ENCODE results near the gene ATP11A.

ATP11A gene

DNA sequence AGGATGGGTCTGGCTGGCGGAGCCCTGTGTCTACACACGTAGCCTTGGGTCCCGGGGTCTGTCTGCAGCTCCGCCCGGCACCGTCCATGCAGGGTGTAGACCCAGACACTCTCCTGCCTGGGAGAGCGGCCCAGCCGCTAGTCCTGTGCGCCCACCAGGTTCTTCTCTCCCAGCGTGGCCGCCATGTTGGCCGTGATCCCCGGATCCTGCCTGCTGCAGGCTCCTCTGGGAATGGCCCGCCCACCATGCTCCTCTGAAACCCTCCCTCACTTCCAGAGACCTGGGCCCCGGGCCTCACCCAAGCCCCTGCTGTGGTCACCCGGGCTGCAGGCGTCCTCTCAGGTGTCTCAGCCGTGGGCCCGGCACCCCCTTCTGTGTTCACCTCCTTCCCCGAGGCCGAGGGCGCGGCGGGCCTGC lies 221.5 kb downstream of the ATP11A start:
- no peak for DNase-seq
- no peaks in the 10 kb centered on the region for H3K4me1 ChIP-seq (ENCODE audit: control insufficient read depth, insufficient read depth, low read length, poor library complexity, severe bottlenecking)
- H3K27ac ChIP-seq (ENCODE audit: insufficient read depth, low read length, poor library complexity, severe bottlenecking): no peak overlapping the region
- no peaks in the 10 kb centered on the region for H3K36me3 ChIP-seq (ENCODE audit: control insufficient read depth, insufficient read depth, low read length)
- no peaks in the 10 kb centered on the region for H3K27me3 ChIP-seq (replicated peaks; ENCODE audit: control insufficient read depth, insufficient read depth, low read length, poor library complexity, severe bottlenecking)
- H3K4me3 ChIP-seq (ENCODE audit: insufficient read depth, low read depth, low read length, poor library complexity, severe bottlenecking): no peak overlapping the region
- no peaks in the 10 kb centered on the region for H3K9me3 ChIP-seq (ENCODE audit: control insufficient read depth, low read length)

GRCh38 chr13:112911883-112912282 lies 222.0 kb downstream of the ATP11A start:
- no peaks in the 10 kb centered on the region for H3K27me3 ChIP-seq (replicated peaks; ENCODE audit: control insufficient read depth, insufficient read depth, low read length, poor library complexity, severe bottlenecking)
- no peak overlapping the region for H3K4me3 ChIP-seq (ENCODE audit: insufficient read depth, low read depth, low read length, poor library complexity, severe bottlenecking)
- no peak overlapping the region for H3K27ac ChIP-seq (ENCODE audit: insufficient read depth, low read length, poor library complexity, severe bottlenecking)
- H3K4me1 ChIP-seq (ENCODE audit: control insufficient read depth, insufficient read depth, low read length, poor library complexity, severe bottlenecking): no peaks in the 10 kb centered on the region
- DNase-seq: no peak
- H3K9me3 ChIP-seq (ENCODE audit: control insufficient read depth, low read length): no peaks in the 10 kb centered on the region
- H3K36me3 ChIP-seq (ENCODE audit: control insufficient read depth, insufficient read depth, low read length): no peaks in the 10 kb centered on the region

DNA sequence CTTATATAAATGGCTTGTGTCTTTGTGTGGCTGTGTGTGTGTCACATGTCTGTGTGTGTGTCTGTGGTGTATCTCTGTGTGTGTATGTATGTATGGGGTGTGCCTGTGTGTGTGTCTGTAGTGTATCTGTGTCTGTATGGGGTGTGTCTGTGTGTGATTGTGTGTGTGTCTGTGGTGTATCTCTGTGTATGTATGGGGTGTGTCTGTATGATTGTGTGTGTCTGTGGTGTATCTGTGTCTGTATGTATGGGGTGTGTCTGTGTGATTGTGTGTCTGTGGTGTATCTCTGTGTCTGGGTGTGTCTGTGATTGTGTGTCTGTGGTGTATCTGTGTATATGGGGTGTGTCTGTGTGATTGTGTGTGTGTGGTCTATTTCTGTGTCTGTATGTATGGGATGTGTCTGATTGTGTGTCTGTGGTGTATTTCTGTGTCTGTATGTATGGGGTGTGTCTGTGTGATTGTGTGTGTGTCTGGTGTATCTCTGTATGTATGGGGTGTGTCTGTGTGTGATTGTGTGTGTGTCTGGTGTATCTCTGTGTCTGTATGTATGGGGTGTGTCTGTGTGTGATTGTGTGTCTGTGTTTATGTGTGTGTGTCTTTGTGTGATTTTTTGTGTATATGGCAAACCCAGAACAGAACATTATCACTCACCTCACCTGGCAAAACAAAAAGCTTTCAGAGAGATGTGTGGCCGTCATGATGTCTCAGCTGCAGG lies 223.0 kb downstream of the ATP11A start:
- H3K27ac ChIP-seq (ENCODE audit: insufficient read depth, low read length, poor library complexity, severe bottlenecking): no peak overlapping the region
- H3K4me3 ChIP-seq (ENCODE audit: insufficient read depth, low read depth, low read length, poor library complexity, severe bottlenecking): no peak overlapping the region
- H3K27me3 ChIP-seq (replicated peaks; ENCODE audit: control insufficient read depth, insufficient read depth, low read length, poor library complexity, severe bottlenecking): no peaks in the 10 kb centered on the region
- H3K36me3 ChIP-seq (ENCODE audit: control insufficient read depth, insufficient read depth, low read length): no peaks in the 10 kb centered on the region
- H3K4me1 ChIP-seq (ENCODE audit: control insufficient read depth, insufficient read depth, low read length, poor library complexity, severe bottlenecking): no peaks in the 10 kb centered on the region
- DNase-seq: no peak
- no peaks in the 10 kb centered on the region for H3K9me3 ChIP-seq (ENCODE audit: control insufficient read depth, low read length)

- DNase-seq: no peak
- Histone ChIP-seq H3K27ac (ENCODE audit: insufficient read depth, low read length, poor library complexity, severe bottlenecking) (no peak overlapping the region), H3K27me3 (replicated peaks; ENCODE audit: control insufficient read depth, insufficient read depth, low read length, poor library complexity, severe bottlenecking) (no peaks in the 10 kb centered on the region), H3K9me3 (ENCODE audit: control insufficient read depth, low read length) (no peaks in the 10 kb centered on the region), H3K4me1 (ENCODE audit: control insufficient read depth, insufficient read depth, low read length, poor library complexity, severe bottlenecking) (no peaks in the 10 kb centered on the region), H3K36me3 (ENCODE audit: control insufficient read depth, insufficient read depth, low read length) (no peaks in the 10 kb centered on the region), H3K4me3 (ENCODE audit: insufficient read depth, low read depth, low read length, poor library complexity, severe bottlenecking) (no peak overlapping the region)
Measured at GRCh38 chr13:112916296-112916695, 226.5 kb downstream of the ATP11A start.

DNA sequence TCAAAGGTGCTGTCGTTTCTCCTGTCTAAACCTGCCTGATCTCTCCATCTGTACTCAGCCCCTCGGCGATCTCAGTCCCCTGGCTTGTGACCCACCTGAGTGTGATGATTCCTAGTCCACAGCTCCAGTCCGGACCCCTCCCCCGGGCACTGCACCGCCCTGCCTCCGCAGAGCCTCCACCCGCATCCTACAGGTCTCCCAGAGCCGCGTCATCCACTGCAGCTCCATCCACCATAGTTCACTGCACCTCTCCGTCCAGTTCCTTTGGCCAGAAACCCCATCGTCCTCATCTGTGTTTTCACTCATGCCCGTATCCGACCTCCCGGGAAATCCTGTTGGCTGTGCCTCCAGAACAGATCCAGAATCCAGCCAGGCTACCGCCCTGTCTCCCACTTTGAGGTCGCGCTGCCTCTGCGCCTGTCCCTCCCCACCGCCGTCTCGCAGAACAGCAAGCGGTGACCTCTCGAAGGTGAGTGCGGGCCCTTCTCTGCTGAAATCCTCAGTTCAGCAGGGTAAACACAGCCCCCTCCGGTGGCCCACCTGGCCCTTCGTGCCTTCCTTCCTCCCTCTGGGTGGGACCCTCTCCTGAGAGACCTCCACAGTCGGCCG lies 227.3 kb downstream of the ATP11A start:
- H3K27ac ChIP-seq (ENCODE audit: insufficient read depth, low read length, poor library complexity, severe bottlenecking): no peak overlapping the region
- no peak overlapping the region for H3K4me3 ChIP-seq (ENCODE audit: insufficient read depth, low read depth, low read length, poor library complexity, severe bottlenecking)
- H3K36me3 ChIP-seq (ENCODE audit: control insufficient read depth, insufficient read depth, low read length): no peaks in the 10 kb centered on the region
- no peaks in the 10 kb centered on the region for H3K4me1 ChIP-seq (ENCODE audit: control insufficient read depth, insufficient read depth, low read length, poor library complexity, severe bottlenecking)
- H3K9me3 ChIP-seq (ENCODE audit: control insufficient read depth, low read length): no peaks in the 10 kb centered on the region
- DNase-seq: no peak
- H3K27me3 ChIP-seq (replicated peaks; ENCODE audit: control insufficient read depth, insufficient read depth, low read length, poor library complexity, severe bottlenecking): no peaks in the 10 kb centered on the region

GRCh38 chr13:112917737-112918136 lies 227.9 kb downstream of the ATP11A start:
- H3K4me1 ChIP-seq (ENCODE audit: control insufficient read depth, insufficient read depth, low read length, poor library complexity, severe bottlenecking): no peaks in the 10 kb centered on the region
- no peaks in the 10 kb centered on the region for H3K9me3 ChIP-seq (ENCODE audit: control insufficient read depth, low read length)
- H3K27ac ChIP-seq (ENCODE audit: insufficient read depth, low read length, poor library complexity, severe bottlenecking): no peak overlapping the region
- no peaks in the 10 kb centered on the region for H3K36me3 ChIP-seq (ENCODE audit: control insufficient read depth, insufficient read depth, low read length)
- no peak overlapping the region for H3K4me3 ChIP-seq (ENCODE audit: insufficient read depth, low read depth, low read length, poor library complexity, severe bottlenecking)
- no peak for DNase-seq
- H3K27me3 ChIP-seq (replicated peaks; ENCODE audit: control insufficient read depth, insufficient read depth, low read length, poor library complexity, severe bottlenecking): no peaks in the 10 kb centered on the region

DNA sequence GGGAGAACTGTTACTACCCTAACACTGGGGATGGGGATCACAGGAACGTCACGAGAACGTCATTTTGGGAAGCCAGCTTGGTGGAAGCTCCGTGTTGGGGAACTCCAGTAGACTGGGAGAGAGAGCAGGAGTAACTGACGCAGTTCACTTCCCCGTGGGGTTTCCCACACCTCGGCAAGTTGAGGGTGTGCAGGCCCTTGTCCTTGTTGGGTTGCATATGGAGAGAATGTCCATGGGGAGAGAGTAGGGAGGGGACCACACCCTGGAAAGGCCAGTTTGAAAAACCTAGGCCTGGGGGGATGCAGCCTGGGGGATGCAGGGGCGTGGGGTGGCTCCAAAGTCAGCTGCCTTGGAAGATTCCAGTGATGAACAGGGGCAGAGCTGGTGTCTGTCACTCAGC lies 228.4 kb downstream of the ATP11A start:
- Histone ChIP-seq H3K27me3 (replicated peaks; ENCODE audit: control insufficient read depth, insufficient read depth, low read length, poor library complexity, severe bottlenecking) (no peaks in the 10 kb centered on the region), H3K27ac (ENCODE audit: insufficient read depth, low read length, poor library complexity, severe bottlenecking) (no peak overlapping the region), H3K36me3 (ENCODE audit: control insufficient read depth, insufficient read depth, low read length) (no peaks in the 10 kb centered on the region), H3K4me1 (ENCODE audit: control insufficient read depth, insufficient read depth, low read length, poor library complexity, severe bottlenecking) (no peaks in the 10 kb centered on the region), H3K9me3 (ENCODE audit: control insufficient read depth, low read length) (no peaks in the 10 kb centered on the region), H3K4me3 (ENCODE audit: insufficient read depth, low read depth, low read length, poor library complexity, severe bottlenecking) (no peak overlapping the region)
- DNase-seq: no peak

DNA sequence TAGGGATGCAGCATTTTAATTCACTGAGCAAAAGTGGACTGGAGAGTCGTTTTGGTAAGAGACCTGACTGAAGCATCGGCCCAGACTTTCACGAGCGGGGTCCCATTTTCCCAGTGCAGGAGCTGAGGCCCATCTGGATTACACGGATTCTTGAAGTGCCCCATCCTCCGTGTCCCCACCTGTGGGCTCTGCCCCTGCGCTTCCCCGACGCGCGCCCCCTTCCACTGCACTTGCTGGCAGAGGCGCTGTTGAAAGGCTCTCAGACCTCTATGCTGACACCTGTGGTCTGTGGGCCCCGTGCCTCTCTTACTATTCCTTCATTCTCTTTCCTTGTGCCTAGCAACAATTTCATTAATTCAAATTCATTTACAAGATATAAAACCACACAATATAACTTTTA lies 228.9 kb downstream of the ATP11A start:
- no peak for DNase-seq
- no peak overlapping the region for H3K4me3 ChIP-seq (ENCODE audit: insufficient read depth, low read depth, low read length, poor library complexity, severe bottlenecking)
- no peaks in the 10 kb centered on the region for H3K4me1 ChIP-seq (ENCODE audit: control insufficient read depth, insufficient read depth, low read length, poor library complexity, severe bottlenecking)
- no peaks in the 10 kb centered on the region for H3K36me3 ChIP-seq (ENCODE audit: control insufficient read depth, insufficient read depth, low read length)
- no peaks in the 10 kb centered on the region for H3K27me3 ChIP-seq (replicated peaks; ENCODE audit: control insufficient read depth, insufficient read depth, low read length, poor library complexity, severe bottlenecking)
- no peak overlapping the region for H3K27ac ChIP-seq (ENCODE audit: insufficient read depth, low read length, poor library complexity, severe bottlenecking)
- no peaks in the 10 kb centered on the region for H3K9me3 ChIP-seq (ENCODE audit: control insufficient read depth, low read length)

DNA sequence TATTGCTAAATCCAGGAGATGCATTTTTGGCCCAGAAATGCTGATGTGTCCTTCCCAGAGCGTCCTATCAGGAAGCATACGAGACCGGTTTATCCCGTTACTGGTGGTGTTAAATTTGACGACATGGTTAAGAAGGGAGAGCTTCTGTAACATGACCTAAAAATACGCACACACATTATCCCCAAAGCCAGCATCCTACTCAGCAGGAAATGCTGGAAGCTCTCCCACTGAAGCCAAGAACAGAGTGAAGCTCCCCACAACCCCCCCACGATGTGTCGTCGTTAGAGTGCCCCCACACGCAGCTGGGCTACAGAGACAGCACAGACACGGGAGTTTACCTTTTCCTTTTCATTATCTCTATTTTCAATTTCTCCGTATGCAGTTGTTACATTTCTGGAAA lies 234.1 kb downstream of the ATP11A start:
- no peak overlapping the region for H3K27ac ChIP-seq (ENCODE audit: insufficient read depth, low read length, poor library complexity, severe bottlenecking)
- H3K4me3 ChIP-seq (ENCODE audit: insufficient read depth, low read depth, low read length, poor library complexity, severe bottlenecking): no peak overlapping the region
- no peaks in the 10 kb centered on the region for H3K4me1 ChIP-seq (ENCODE audit: control insufficient read depth, insufficient read depth, low read length, poor library complexity, severe bottlenecking)
- no peaks in the 10 kb centered on the region for H3K27me3 ChIP-seq (replicated peaks; ENCODE audit: control insufficient read depth, insufficient read depth, low read length, poor library complexity, severe bottlenecking)
- no peaks in the 10 kb centered on the region for H3K36me3 ChIP-seq (ENCODE audit: control insufficient read depth, insufficient read depth, low read length)
- no peaks in the 10 kb centered on the region for H3K9me3 ChIP-seq (ENCODE audit: control insufficient read depth, low read length)
- no peak for DNase-seq

GRCh38 chr13:112924365-112924764 lies 234.5 kb downstream of the ATP11A start:
- Histone ChIP-seq H3K9me3 (ENCODE audit: control insufficient read depth, low read length) (no peaks in the 10 kb centered on the region), H3K4me3 (ENCODE audit: insufficient read depth, low read depth, low read length, poor library complexity, severe bottlenecking) (no peak overlapping the region), H3K27me3 (replicated peaks; ENCODE audit: control insufficient read depth, insufficient read depth, low read length, poor library complexity, severe bottlenecking) (no peaks in the 10 kb centered on the region), H3K36me3 (ENCODE audit: control insufficient read depth, insufficient read depth, low read length) (no peaks in the 10 kb centered on the region), H3K27ac (ENCODE audit: insufficient read depth, low read length, poor library complexity, severe bottlenecking) (no peak overlapping the region), H3K4me1 (ENCODE audit: control insufficient read depth, insufficient read depth, low read length, poor library complexity, severe bottlenecking) (no peaks in the 10 kb centered on the region)
- DNase-seq: no peak
